Neural cell (in vitro differentiated cells): ENCODE measurements around the gene IP6K1. TPM values are rescaled to one million over a fixed set of nuclear protein-coding genes. Genes with fewer than 3 reads are reported as not detected.

Source experiments
- H2AFZ ChIP-seq: fragments of 200-600, 300-800 bp; sonication (generic), shearing (Covaris generic); 2 replicates; pipeline ENCODE4 v1.6.0; 2014; ENCODE audit warnings: low read depth, mild to moderate bottlenecking, antibody characterized with exemption, low read length, moderate library complexity
- H3F3A ChIP-seq: fragments of 200-600 bp; shearing (Covaris generic); 2 replicates; pipeline ENCODE4 v1.6.1; 2016; ENCODE audit warnings: mild to moderate bottlenecking, moderate library complexity, mixed read lengths, antibody characterized with exemption, low read length; ENCODE audit not compliant: insufficient read depth, poor library complexity, severe bottlenecking
- H3K27ac ChIP-seq: fragments of 200-600, 300-800 bp; sonication (generic), shearing (Covaris generic); 2 replicates; pipeline ENCODE4 v1.5.1; 2014; ENCODE audit warnings: mild to moderate bottlenecking, low read length, moderate library complexity
- H3K27me3 ChIP-seq: fragments of 300-800, 200-600 bp; sonication (generic), shearing (Covaris generic); 2 replicates; pipeline ENCODE4 v1.6.0; 2014; ENCODE audit warnings: mild to moderate bottlenecking, low read depth, low read length, moderate library complexity; ENCODE audit not compliant: insufficient read depth
- H3K36me3 ChIP-seq: fragments of 300-800, 200-600 bp; sonication (generic), shearing (Covaris generic); 2 replicates; pipeline ENCODE4 v1.5.1; 2014; ENCODE audit warnings: mild to moderate bottlenecking, antibody characterized with exemption, low read length, moderate library complexity; ENCODE audit not compliant: insufficient read depth
- H3K4me2 ChIP-seq: fragments of 300-800, 200-600 bp; sonication (generic), shearing (Covaris generic); 2 replicates; pipeline ENCODE4 v1.6.0; 2014; ENCODE audit warnings: mild to moderate bottlenecking, low read length
- H3K4me3 ChIP-seq: fragments of 300-800, 200-600 bp; sonication (generic), shearing (Covaris generic); 2 replicates; pipeline ENCODE4 v1.5.1; 2014; ENCODE audit warnings: mild to moderate bottlenecking, low read length, moderate library complexity
- H3K79me2 ChIP-seq: fragments of 200-600 bp; shearing (Covaris generic); replicated peaks from 2 replicates; pipeline ENCODE4 v1.6.0; 2014; ENCODE audit warnings: mild to moderate bottlenecking, low read length, moderate library complexity; ENCODE audit not compliant: insufficient read depth
- H3K9ac ChIP-seq: fragments of 300-800, 200-600 bp; sonication (generic), shearing (Covaris generic); 2 replicates; pipeline ENCODE4 v1.6.1; 2016; ENCODE audit warnings: mild to moderate bottlenecking, low read length, mixed read lengths
- H3K9me2 ChIP-seq: fragments of 200-600 bp; shearing (Covaris generic); 2 replicates; pipeline ENCODE4 v1.6.1; 2016; ENCODE audit warnings: mild to moderate bottlenecking, low read length, mixed read lengths; ENCODE audit not compliant: insufficient read depth
- H3K9me3 ChIP-seq: fragments of 200-600, 300-800 bp; sonication (generic), shearing (Covaris generic); 2 replicates; pipeline ENCODE4 v1.6.1; 2016; ENCODE audit warnings: mild to moderate bottlenecking, mixed run types, low read length, moderate library complexity, mixed read lengths
- H4K20me1 ChIP-seq: fragments of 200-600 bp; shearing (Covaris generic); 2 replicates; pipeline ENCODE4 v1.6.1; 2016; ENCODE audit warnings: mild to moderate bottlenecking, mixed run types; ENCODE audit not compliant: insufficient read depth
- EP300 ChIP-seq: fragments of 450-650 bp; conservative IDR thresholded peaks from 2 replicates; pipeline ENCODE4 v1.6.1; 2014; ENCODE audit warnings: antibody characterized with exemption, mild to moderate bottlenecking, moderate library complexity; ENCODE audit not compliant: poor library complexity, severe bottlenecking
- EZH2 ChIP-seq: fragments of 200-600, 300-800 bp; shearing (Covaris generic), sonication (generic); IDR thresholded peaks from 2 replicates; pipeline ENCODE4 v1.6.1; 2014; ENCODE audit warnings: antibody characterized with exemption, low read length, borderline replicate concordance, mild to moderate bottlenecking; ENCODE audit not compliant: insufficient read depth, poor library complexity, severe bottlenecking
- MXI1 ChIP-seq: fragments of 450-650 bp; conservative IDR thresholded peaks from 2 replicates; pipeline ENCODE4 v1.6.1; 2014; ENCODE audit warnings: antibody characterized with exemption, mild to moderate bottlenecking; ENCODE audit not compliant: poor library complexity, severe bottlenecking
- POLR2AphosphoS5 ChIP-seq: IDR thresholded peaks from 2 replicates; pipeline ENCODE4 v1.6.1; 2012
- RAD21 ChIP-seq: fragments of 450-650 bp; conservative IDR thresholded peaks from 2 replicates; pipeline ENCODE4 v1.6.1; 2014; ENCODE audit warnings: antibody characterized with exemption, mild to moderate bottlenecking, moderate library complexity
- SMC3 ChIP-seq: fragments of 450-650 bp; conservative IDR thresholded peaks from 2 replicates; pipeline ENCODE4 v1.6.1; 2014; ENCODE audit warnings: antibody characterized with exemption, mild to moderate bottlenecking, moderate library complexity; ENCODE audit not compliant: poor library complexity
- TAF1 ChIP-seq: IDR thresholded peaks from 2 replicates; pipeline ENCODE4 v1.6.1; 2012; ENCODE audit warnings: low read depth
- polyA plus RNA-seq: library from polyadenylated mRNA; depleted of rRNA; stranded (reverse); fragments of >200 nt; gene quantifications from 2 replicates; pipeline ENCODE4 v1.2.3, GENCODE V29; 2014
- TF ChIP-seq, protein P1 (sequence below): fragments of 450-650 bp; IDR thresholded peaks from 2 replicates; pipeline ENCODE4 v1.5.1; 2014; ENCODE audit warnings: antibody characterized with exemption, mild to moderate bottlenecking, moderate library complexity; ENCODE audit not compliant: poor library complexity, severe bottlenecking
- TF ChIP-seq, protein P2 (sequence below): IDR thresholded peaks from 2 replicates; pipeline ENCODE4 v1.6.1; 2012; ENCODE audit warnings: borderline replicate concordance

IP6K1 gene
- polyA plus RNA-seq, 1 donor from 2014 or later = 52.7 TPM

- Histone ChIP-seq H3F3A (no peaks in the 10 kb centered on the region), H3K9me2 (no peaks in the 10 kb centered on the region), H2AFZ (no peak overlapping the region), H3K27me3 (no peaks in the 10 kb centered on the region), H3K79me2 (no peaks in the 10 kb centered on the region), H3K27ac (no peak overlapping the region), H3K9me3 (no peaks in the 10 kb centered on the region), H3K4me3 (no peak overlapping the region), H4K20me1 (no peaks in the 10 kb centered on the region), H3K9ac (no peak overlapping the region), H3K4me2 (no peak overlapping the region), H3K36me3 (no peaks in the 10 kb centered on the region)
- TF ChIP-seq SMC3 (no peak), POLR2AphosphoS5 (no peak), EP300 (no peak), EZH2 (no peak), MXI1 (no peak), RAD21 (no peak), TAF1 (no peak)
- TF ChIP-seq, protein P1, sequence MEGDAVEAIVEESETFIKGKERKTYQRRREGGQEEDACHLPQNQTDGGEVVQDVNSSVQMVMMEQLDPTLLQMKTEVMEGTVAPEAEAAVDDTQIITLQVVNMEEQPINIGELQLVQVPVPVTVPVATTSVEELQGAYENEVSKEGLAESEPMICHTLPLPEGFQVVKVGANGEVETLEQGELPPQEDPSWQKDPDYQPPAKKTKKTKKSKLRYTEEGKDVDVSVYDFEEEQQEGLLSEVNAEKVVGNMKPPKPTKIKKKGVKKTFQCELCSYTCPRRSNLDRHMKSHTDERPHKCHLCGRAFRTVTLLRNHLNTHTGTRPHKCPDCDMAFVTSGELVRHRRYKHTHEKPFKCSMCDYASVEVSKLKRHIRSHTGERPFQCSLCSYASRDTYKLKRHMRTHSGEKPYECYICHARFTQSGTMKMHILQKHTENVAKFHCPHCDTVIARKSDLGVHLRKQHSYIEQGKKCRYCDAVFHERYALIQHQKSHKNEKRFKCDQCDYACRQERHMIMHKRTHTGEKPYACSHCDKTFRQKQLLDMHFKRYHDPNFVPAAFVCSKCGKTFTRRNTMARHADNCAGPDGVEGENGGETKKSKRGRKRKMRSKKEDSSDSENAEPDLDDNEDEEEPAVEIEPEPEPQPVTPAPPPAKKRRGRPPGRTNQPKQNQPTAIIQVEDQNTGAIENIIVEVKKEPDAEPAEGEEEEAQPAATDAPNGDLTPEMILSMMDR = no peak
- TF ChIP-seq, protein P2, sequence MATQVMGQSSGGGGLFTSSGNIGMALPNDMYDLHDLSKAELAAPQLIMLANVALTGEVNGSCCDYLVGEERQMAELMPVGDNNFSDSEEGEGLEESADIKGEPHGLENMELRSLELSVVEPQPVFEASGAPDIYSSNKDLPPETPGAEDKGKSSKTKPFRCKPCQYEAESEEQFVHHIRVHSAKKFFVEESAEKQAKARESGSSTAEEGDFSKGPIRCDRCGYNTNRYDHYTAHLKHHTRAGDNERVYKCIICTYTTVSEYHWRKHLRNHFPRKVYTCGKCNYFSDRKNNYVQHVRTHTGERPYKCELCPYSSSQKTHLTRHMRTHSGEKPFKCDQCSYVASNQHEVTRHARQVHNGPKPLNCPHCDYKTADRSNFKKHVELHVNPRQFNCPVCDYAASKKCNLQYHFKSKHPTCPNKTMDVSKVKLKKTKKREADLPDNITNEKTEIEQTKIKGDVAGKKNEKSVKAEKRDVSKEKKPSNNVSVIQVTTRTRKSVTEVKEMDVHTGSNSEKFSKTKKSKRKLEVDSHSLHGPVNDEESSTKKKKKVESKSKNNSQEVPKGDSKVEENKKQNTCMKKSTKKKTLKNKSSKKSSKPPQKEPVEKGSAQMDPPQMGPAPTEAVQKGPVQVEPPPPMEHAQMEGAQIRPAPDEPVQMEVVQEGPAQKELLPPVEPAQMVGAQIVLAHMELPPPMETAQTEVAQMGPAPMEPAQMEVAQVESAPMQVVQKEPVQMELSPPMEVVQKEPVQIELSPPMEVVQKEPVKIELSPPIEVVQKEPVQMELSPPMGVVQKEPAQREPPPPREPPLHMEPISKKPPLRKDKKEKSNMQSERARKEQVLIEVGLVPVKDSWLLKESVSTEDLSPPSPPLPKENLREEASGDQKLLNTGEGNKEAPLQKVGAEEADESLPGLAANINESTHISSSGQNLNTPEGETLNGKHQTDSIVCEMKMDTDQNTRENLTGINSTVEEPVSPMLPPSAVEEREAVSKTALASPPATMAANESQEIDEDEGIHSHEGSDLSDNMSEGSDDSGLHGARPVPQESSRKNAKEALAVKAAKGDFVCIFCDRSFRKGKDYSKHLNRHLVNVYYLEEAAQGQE = no peak
These were observed 81.7 kb downstream of the IP6K1 start for GRCh38 chr3:49704629-49705028.

DNA sequence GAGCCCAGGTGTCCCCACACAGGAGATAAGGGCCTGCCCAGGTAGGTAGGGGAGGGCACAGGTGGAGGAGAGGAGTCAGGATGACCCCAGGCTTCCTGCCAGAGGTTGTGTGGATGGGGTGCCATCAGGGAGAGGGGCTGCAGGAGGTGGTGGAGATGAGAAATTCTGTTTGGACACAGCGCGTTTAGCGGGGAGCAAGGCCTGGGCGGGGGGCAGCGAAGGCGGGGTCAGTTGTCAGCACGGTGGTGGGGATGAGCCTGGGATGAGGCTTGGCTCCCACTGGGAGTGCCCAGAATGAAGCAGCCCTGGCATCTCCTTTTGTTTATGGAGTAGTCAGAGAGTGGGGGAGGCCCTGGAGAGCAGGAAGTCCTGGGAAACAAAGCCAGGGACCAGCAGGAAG, 82.4 kb downstream of the IP6K1 start:
- TF ChIP-seq EZH2 (no peak), RAD21 (no peak), MXI1 (no peak), TAF1 (no peak), EP300 (no peak), SMC3 (no peak), POLR2AphosphoS5 (no peak)
- TF ChIP-seq, protein P2 = no peak
- TF ChIP-seq, protein P1 = no peak
- Histone ChIP-seq H4K20me1 (no peaks in the 10 kb centered on the region), H3K4me3 (no peak overlapping the region), H3F3A (no peaks in the 10 kb centered on the region), H3K9me2 (no peaks in the 10 kb centered on the region), H3K9me3 (no peaks in the 10 kb centered on the region), H3K36me3 (no peaks in the 10 kb centered on the region), H3K27me3 (no peaks in the 10 kb centered on the region), H3K79me2 (no peaks in the 10 kb centered on the region), H3K4me2 (no peak overlapping the region), H3K27ac (no peak overlapping the region), H2AFZ (no peak overlapping the region), H3K9ac (no peak overlapping the region)
